Loucy (cell line): Measurements from ENCODE around the gene SH2D6.

Experiments
- H2AFZ ChIP-seq: fragments of 200-600 bp; sonication (generic); 2 replicates; pipeline ENCODE4 v1.6.0; 2016; ENCODE audit warnings: antibody characterized with exemption, mild to moderate bottlenecking, low read length, moderate library complexity
- H3F3A ChIP-seq: fragments of 200-600 bp; 2 replicates; pipeline ENCODE4 v1.6.0; 2016; ENCODE audit warnings: antibody characterized with exemption, low read depth, mild to moderate bottlenecking
- H3K27me3 ChIP-seq: fragments of 200-600 bp; sonication (generic); 2 replicates; pipeline ENCODE4 v1.6.1; 2014; ENCODE audit warnings: low read length, mild to moderate bottlenecking; ENCODE audit not compliant: insufficient read depth, poor library complexity, severe bottlenecking
- H3K36me3 ChIP-seq: fragments of 200-600 bp; sonication (generic); 2 replicates; pipeline ENCODE4 v1.6.1; 2016; ENCODE audit warnings: low read length; ENCODE audit not compliant: insufficient read depth
- H3K4me1 ChIP-seq: fragments of 200-600 bp; sonication (generic); 2 replicates; pipeline ENCODE4 v1.5.1; 2014; ENCODE audit warnings: low read length, mild to moderate bottlenecking; ENCODE audit not compliant: insufficient read depth, poor library complexity, severe bottlenecking
- H3K4me2 ChIP-seq: fragments of 200-600 bp; sonication (generic); 2 replicates; pipeline ENCODE4 v1.6.0; 2014; ENCODE audit warnings: antibody characterized with exemption, low read length, low read depth, mild to moderate bottlenecking; ENCODE audit not compliant: poor library complexity, severe bottlenecking
- H3K4me3 ChIP-seq: fragments of 200-600 bp; sonication (generic); 2 replicates; pipeline ENCODE4 v1.5.1; 2014; ENCODE audit warnings: low read length, mild to moderate bottlenecking, mixed read lengths; ENCODE audit not compliant: poor library complexity, severe bottlenecking
- H3K79me2 ChIP-seq: fragments of 200-600 bp; sonication (generic); 2 replicates; pipeline ENCODE4 v1.6.1; 2014; ENCODE audit warnings: low read length; ENCODE audit not compliant: insufficient read depth
- H3K9ac ChIP-seq: fragments of 200-600 bp; sonication (generic); 2 replicates; pipeline ENCODE4 v1.6.0; 2014; ENCODE audit warnings: mild to moderate bottlenecking, low read depth, low read length, moderate library complexity; ENCODE audit not compliant: poor library complexity, severe bottlenecking
- H3K9me2 ChIP-seq: fragments of 200-600 bp; sonication (generic); replicated peaks from 2 replicates; pipeline ENCODE4 v1.6.1; 2016; ENCODE audit warnings: low read depth, low read length, mixed read lengths
- H3K9me3 ChIP-seq: fragments of 200-600 bp; sonication (generic); 2 replicates; pipeline ENCODE4 v1.6.1; 2014; ENCODE audit warnings: mild to moderate bottlenecking, antibody characterized with exemption, low read length, low read depth; ENCODE audit not compliant: insufficient read depth
- H4K20me1 ChIP-seq: fragments of 200-600 bp; sonication (generic); 2 replicates; pipeline ENCODE4 v1.6.0; 2014; ENCODE audit warnings: antibody characterized with exemption, low read length, mild to moderate bottlenecking; ENCODE audit not compliant: insufficient read depth, poor library complexity, severe bottlenecking
- EZH2phosphoT487 ChIP-seq: fragments of 200-600 bp; IDR thresholded peaks from 2 replicates; pipeline ENCODE4 v1.6.1; 2018; ENCODE audit warnings: antibody characterized with exemption, mild to moderate bottlenecking, moderate library complexity, borderline replicate concordance
- TF ChIP-seq, protein P1 (sequence below): fragments of 200-600 bp; sonication (generic); conservative IDR thresholded peaks from 2 replicates; pipeline ENCODE4 v1.5.1; 2014; ENCODE audit warnings: mild to moderate bottlenecking, antibody characterized with exemption, low read length

The SH2D6 gene

DNA sequence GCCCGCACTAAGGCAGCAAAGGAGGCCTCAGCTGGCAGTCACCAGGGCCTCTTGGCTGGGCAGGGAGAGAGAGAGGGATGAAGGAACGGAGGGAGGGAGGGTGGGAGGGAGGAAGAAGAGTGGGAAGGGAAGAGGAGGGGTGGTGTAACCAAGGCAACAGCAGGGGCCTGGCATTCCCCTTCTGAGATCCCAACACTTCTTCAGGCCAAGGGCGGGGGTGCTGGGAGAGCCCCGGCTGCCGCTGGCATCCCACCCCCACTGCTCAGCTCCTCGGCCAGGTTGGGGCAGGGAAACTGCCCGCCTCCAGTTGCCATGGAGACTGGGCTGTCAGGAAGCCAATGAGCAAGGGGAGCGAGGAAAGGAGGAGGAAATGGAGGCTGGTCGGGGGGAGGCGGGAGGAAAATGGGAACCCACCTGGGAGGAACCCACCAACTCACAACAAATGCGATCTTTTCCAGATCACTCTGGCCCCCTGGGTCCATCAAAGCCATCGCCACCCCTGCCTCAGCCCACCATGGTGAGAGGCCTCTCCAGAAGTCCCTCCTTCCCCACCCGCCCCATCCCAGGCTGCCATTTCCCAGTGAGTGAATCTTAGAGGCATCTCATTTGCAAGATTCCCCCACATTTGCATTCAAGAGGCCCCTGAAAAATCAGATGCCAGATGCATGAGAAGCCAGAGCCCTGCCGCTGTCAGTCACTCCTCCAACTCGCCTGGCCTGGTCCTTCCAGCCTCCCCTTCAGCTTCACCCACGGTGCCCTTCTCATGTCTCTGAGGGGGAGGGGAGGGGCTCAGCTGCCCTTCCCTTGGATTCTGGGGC is 12.4 kb downstream of the SH2D6 start:
- H3K4me3 ChIP-seq = no peak overlapping the region
- no peak overlapping the region for H3K4me2 ChIP-seq
- no peaks in the 10 kb centered on the region for H3K36me3 ChIP-seq
- no peaks in the 10 kb centered on the region for H3K9me3 ChIP-seq
- H4K20me1 ChIP-seq = no peaks in the 10 kb centered on the region
- no peaks in the 10 kb centered on the region for H3K27me3 ChIP-seq
- peaks cover 27% of the 10 kb centered on the region for H3K4me1 ChIP-seq
- no peaks in the 10 kb centered on the region for H3F3A ChIP-seq
- no peaks in the 10 kb centered on the region for H3K79me2 ChIP-seq
- no peak overlapping the region for H2AFZ ChIP-seq
- no peaks in the 10 kb centered on the region for H3K9me2 ChIP-seq
- no peak overlapping the region for H3K9ac ChIP-seq
- TF ChIP-seq, protein P1, sequence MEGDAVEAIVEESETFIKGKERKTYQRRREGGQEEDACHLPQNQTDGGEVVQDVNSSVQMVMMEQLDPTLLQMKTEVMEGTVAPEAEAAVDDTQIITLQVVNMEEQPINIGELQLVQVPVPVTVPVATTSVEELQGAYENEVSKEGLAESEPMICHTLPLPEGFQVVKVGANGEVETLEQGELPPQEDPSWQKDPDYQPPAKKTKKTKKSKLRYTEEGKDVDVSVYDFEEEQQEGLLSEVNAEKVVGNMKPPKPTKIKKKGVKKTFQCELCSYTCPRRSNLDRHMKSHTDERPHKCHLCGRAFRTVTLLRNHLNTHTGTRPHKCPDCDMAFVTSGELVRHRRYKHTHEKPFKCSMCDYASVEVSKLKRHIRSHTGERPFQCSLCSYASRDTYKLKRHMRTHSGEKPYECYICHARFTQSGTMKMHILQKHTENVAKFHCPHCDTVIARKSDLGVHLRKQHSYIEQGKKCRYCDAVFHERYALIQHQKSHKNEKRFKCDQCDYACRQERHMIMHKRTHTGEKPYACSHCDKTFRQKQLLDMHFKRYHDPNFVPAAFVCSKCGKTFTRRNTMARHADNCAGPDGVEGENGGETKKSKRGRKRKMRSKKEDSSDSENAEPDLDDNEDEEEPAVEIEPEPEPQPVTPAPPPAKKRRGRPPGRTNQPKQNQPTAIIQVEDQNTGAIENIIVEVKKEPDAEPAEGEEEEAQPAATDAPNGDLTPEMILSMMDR = no peak
- no peak for TF ChIP-seq EZH2phosphoT487

DNA sequence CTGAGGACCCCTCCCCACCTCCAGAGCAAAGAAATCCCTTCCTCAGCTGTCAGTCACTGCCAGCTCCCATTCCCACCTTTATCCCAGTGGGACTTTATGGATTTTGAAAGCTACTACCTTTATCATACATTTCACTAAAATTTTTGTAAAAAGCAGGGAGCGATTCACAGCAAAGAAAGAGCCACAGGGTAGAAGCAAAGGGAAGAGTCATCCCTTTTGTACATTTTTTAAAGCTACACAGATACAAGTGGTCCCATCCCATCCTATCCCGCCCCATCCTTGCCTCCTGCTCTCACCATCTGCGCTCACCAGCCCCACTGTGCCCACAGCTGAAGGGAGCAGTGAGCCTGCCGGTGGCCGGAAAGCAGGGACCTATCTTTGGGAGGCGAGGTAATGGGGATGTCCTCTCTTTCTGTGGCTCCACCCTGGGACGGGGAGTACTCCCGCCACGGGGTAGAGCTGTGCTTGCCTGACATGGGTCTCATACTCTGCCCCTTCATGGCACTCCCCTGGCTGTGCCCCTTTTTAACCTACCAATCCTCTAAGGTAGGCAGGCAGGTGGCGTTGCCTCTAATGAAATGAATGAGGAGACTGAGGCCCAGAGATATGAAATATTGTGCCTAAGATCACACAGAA is 13.2 kb downstream of the SH2D6 start:
- TF ChIP-seq, protein P1 = no peak
- TF ChIP-seq EZH2phosphoT487 = no peak
- no peak overlapping the region for H3K4me3 ChIP-seq
- no peaks in the 10 kb centered on the region for H3K9me3 ChIP-seq
- no peak overlapping the region for H3K4me2 ChIP-seq
- no peaks in the 10 kb centered on the region for H3F3A ChIP-seq
- H3K36me3 ChIP-seq = no peaks in the 10 kb centered on the region
- peaks cover 27% of the 10 kb centered on the region for H3K4me1 ChIP-seq
- H3K9me2 ChIP-seq = no peaks in the 10 kb centered on the region
- no peaks in the 10 kb centered on the region for H4K20me1 ChIP-seq
- H3K27me3 ChIP-seq = no peaks in the 10 kb centered on the region
- no peaks in the 10 kb centered on the region for H3K79me2 ChIP-seq
- H2AFZ ChIP-seq = no peak overlapping the region
- H3K9ac ChIP-seq = no peak overlapping the region

DNA sequence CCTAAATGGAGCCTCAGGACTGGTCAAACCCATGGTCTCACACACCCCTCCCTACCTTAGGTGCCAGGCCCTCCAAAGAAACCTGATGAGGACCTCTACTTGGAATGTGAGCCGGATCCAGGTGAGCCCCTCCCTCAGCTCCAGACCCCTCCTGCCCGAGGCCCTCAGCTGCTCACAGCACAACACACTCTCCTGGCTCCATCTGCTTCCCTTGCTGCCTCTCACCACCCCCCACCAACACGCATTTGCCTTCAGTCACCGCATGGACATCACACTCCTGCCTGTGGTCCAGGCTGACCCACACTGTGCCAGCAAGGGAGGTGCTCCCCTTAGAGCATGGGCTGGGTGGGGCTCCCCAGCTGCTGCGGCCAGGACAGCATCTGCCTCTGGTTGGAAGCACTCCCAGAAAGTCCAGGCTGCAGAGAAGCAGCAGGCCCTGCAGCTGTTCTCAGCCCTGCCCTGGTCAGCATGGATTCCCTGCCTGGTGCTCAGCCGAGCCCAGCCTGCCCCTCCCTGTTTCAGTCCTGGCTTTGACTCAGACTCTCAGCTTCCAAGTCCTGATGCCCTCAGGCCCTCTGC is 15.1 kb downstream of the SH2D6 start:
- Histone ChIP-seq H3K36me3 (no peaks in the 10 kb centered on the region), H3K4me2 (no peak overlapping the region), H3K27me3 (no peaks in the 10 kb centered on the region), H3K9me2 (no peaks in the 10 kb centered on the region), H4K20me1 (no peaks in the 10 kb centered on the region), H2AFZ (no peak overlapping the region), H3K4me3 (no peak overlapping the region), H3K9me3 (no peaks in the 10 kb centered on the region), H3F3A (no peaks in the 10 kb centered on the region), H3K79me2 (no peaks in the 10 kb centered on the region), H3K4me1 (peaks cover 25% of the 10 kb centered on the region), H3K9ac (no peak overlapping the region)
- TF ChIP-seq EZH2phosphoT487 = no peak
- TF ChIP-seq, protein P1 = no peak
